Measurements from ENCODE around the gene SESN1.

DNA sequence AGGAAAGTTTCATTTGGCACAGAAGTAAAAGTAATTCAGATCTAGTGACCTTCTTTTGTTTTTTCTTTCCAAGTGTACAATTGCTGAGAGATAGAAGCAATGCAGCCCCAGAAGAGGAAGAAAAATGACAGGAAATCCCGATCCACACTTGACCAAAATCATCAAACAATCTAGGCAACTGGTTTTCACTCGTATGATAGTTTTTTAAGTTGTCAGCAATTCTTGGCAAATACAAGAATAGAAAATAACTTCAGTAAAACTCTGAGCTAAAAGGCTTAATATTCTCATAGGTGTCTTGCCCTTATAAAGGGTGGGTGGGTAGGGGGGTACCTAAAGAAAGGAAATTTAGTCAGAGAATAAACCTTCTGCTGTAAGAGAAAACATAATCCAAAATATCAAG lies 36.0 kb downstream of the SESN1 start:
- TF ChIP-seq, protein P1, sequence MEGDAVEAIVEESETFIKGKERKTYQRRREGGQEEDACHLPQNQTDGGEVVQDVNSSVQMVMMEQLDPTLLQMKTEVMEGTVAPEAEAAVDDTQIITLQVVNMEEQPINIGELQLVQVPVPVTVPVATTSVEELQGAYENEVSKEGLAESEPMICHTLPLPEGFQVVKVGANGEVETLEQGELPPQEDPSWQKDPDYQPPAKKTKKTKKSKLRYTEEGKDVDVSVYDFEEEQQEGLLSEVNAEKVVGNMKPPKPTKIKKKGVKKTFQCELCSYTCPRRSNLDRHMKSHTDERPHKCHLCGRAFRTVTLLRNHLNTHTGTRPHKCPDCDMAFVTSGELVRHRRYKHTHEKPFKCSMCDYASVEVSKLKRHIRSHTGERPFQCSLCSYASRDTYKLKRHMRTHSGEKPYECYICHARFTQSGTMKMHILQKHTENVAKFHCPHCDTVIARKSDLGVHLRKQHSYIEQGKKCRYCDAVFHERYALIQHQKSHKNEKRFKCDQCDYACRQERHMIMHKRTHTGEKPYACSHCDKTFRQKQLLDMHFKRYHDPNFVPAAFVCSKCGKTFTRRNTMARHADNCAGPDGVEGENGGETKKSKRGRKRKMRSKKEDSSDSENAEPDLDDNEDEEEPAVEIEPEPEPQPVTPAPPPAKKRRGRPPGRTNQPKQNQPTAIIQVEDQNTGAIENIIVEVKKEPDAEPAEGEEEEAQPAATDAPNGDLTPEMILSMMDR (IDR thresholded peaks at IDR 0.05): no peak
- no peak for TF ChIP-seq POLR2A (IDR thresholded peaks at IDR 0.05)

Measured in Peyer's patch (tissue), 4 donors.